SK-N-SH (cell line): ENCODE measurements around the gene UBR1. TPM values are rescaled to one million over a fixed set of nuclear protein-coding genes. Genes with fewer than 3 reads are reported as not detected.

Experiments used
- CTCF ChIA-PET: fragments of 300-600, 350-600 bp; formaldehyde crosslinking; extraction: SDS; loops from one replicate; lab custom pipeline; 2021; lab: Yijun Ruan, JAX
- POLR2A ChIA-PET: fragments of 350-600 bp; sonication (Branson Sonifier 250); formaldehyde crosslinking; extraction: SDS; loops from one replicate; lab custom pipeline; 2020; ENCODE audit warnings: antibody characterized with exemption, inconsistent platforms; lab: Yijun Ruan, JAX
- DNase-seq: peaks from one replicate; pipeline ENCODE4 v3.0.0; 2012
- H2AFZ ChIP-seq: fragments of 200-600 bp; sonication (generic); 2 replicates; pipeline ENCODE4 v1.8.1; 2016; ENCODE audit warnings: antibody characterized with exemption, mild to moderate bottlenecking, low read depth
- H3F3A ChIP-seq: fragments of 200-600 bp; sonication (generic); replicated peaks from 2 replicates; pipeline ENCODE3; 2016; ENCODE audit warnings: antibody characterized with exemption, mild to moderate bottlenecking; ENCODE audit not compliant: insufficient read depth
- H3K27ac ChIP-seq, 2 experiments: fragments of 200-500 bp in 1 of 2; fragments of 200-600 bp in 1 of 2; sonication (Bioruptor generic) in 1 of 2; sonication (generic), shearing (Covaris generic) in 1 of 2; 2 replicates each; pipeline versions ENCODE4 v1.5.1 to v1.6.1; 2014 to 2016; ENCODE audit warnings: low read depth in 2 of 2, inconsistent platforms in 1 of 2, low read length in 1 of 2, mild to moderate bottlenecking in 1 of 2, mixed read lengths in 1 of 2
- H3K27me3 ChIP-seq: fragments of 200-600 bp; sonication (generic), shearing (Covaris generic); 2 replicates; pipeline ENCODE4 v1.6.1; 2016; ENCODE audit warnings: mixed run types; ENCODE audit not compliant: insufficient read depth
- H3K36me3 ChIP-seq, 2 experiments: fragments of 200-500 bp in 1 of 2; fragments of 200-600 bp in 1 of 2; sonication (Bioruptor generic) in 1 of 2; sonication (generic) in 1 of 2; replicated peaks in 1 of 2; 2 replicates each; pipeline versions ENCODE3 to v1.5.1; 2014 to 2016; ENCODE audit warnings: low read length in 1 of 2, mild to moderate bottlenecking in 1 of 2; ENCODE audit not compliant: insufficient read depth in 2 of 2, control insufficient read depth in 1 of 2
- H3K4me1 ChIP-seq, 2 experiments: fragments of 200-500 bp in 1 of 2; fragments of 200-600 bp in 1 of 2; sonication (Bioruptor generic) in 1 of 2; sonication (generic), shearing (Covaris generic) in 1 of 2; 2 replicates each; pipeline versions ENCODE4 v1.5.1 to v1.6.1; 2014 to 2016; ENCODE audit warnings: low read depth in 1 of 2, low read length in 1 of 2, mixed run types in 1 of 2; ENCODE audit not compliant: insufficient read depth in 2 of 2, control insufficient read depth in 1 of 2
- H3K4me2 ChIP-seq: fragments of 200-600 bp; sonication (generic), shearing (Covaris generic); 2 replicates; pipeline ENCODE4 v1.6.1; 2017; ENCODE audit warnings: mixed run types
- H3K4me3 ChIP-seq, 2 experiments: fragments of 200-500 bp in 1 of 2; fragments of 200-600 bp in 1 of 2; sonication (Bioruptor generic) in 1 of 2; sonication (generic), shearing (Covaris generic) in 1 of 2; 2 replicates each; pipeline versions ENCODE4 v1.5.1 to v1.8.1; 2014 to 2016; ENCODE audit warnings: low read depth in 2 of 2, inconsistent platforms in 1 of 2, low read length in 1 of 2, mild to moderate bottlenecking in 1 of 2, mixed read lengths in 1 of 2, moderate library complexity in 1 of 2
- H3K79me2 ChIP-seq: fragments of 200-600 bp; sonication (generic); 2 replicates; pipeline ENCODE4 v1.8.1; 2017; ENCODE audit warnings: mild to moderate bottlenecking; ENCODE audit not compliant: insufficient read depth
- H3K9ac ChIP-seq: fragments of 200-600 bp; sonication (generic); 2 replicates; pipeline ENCODE4 v1.6.1; 2017; ENCODE audit warnings: mixed run types
- H3K9me2 ChIP-seq: fragments of 200-600 bp; sonication (generic); 2 replicates; pipeline ENCODE4 v1.6.1; 2017; ENCODE audit warnings: mixed run types
- H3K9me3 ChIP-seq: fragments of 200-600 bp; sonication (generic); 2 replicates; pipeline ENCODE4 v1.6.1; 2017; ENCODE audit warnings: mixed run types, mild to moderate bottlenecking, moderate library complexity
- H4K20me1 ChIP-seq: fragments of 200-600 bp; sonication (generic); 2 replicates; pipeline ENCODE4 v1.6.1; 2017; ENCODE audit warnings: mild to moderate bottlenecking, mixed run types; ENCODE audit not compliant: insufficient read depth
- ELF1 ChIP-seq: IDR thresholded peaks from 2 replicates; pipeline ENCODE4 v1.4.0; 2012
- FOSL2 ChIP-seq: IDR thresholded peaks from 2 replicates; pipeline ENCODE4 v1.4.0; 2012; ENCODE audit warnings: low read depth, mild to moderate bottlenecking, moderate library complexity, borderline replicate concordance
- FOXJ3 ChIP-seq: sonication (generic); formaldehyde crosslinking; IDR thresholded peaks from 2 replicates; pipeline ENCODE4 v1.5.1; 2020; ENCODE audit warnings: mild to moderate bottlenecking, missing genetic modification reagents
- GATA2 ChIP-seq: sonication (generic); formaldehyde crosslinking; IDR thresholded peaks from 2 replicates; pipeline ENCODE4 v1.5.0; 2020; ENCODE audit warnings: mild to moderate bottlenecking, missing genetic modification reagents
- IRF3 ChIP-seq: fragments of 150-350 bp; IDR thresholded peaks from 2 replicates; pipeline ENCODE4 v1.6.1; 2016; ENCODE audit warnings: mild to moderate bottlenecking, low read depth, low read length
- JUND ChIP-seq: IDR thresholded peaks from 2 replicates; pipeline ENCODE4 v1.4.0; 2012
- MAX ChIP-seq: IDR thresholded peaks from 2 replicates; pipeline ENCODE4 v1.4.0; 2012; ENCODE audit warnings: low read depth
- MEF2A ChIP-seq: IDR thresholded peaks from 2 replicates; pipeline ENCODE4 v1.4.0; 2012; ENCODE audit warnings: low read depth, borderline replicate concordance
- NFIC ChIP-seq: IDR thresholded peaks from 2 replicates; pipeline ENCODE4 v1.4.0; 2012; ENCODE audit warnings: borderline replicate concordance
- NRF1 ChIP-seq: IDR thresholded peaks from 2 replicates; pipeline ENCODE4 v1.6.1; 2012; ENCODE audit warnings: low read depth, mild to moderate bottlenecking, low read length
- PBX3 ChIP-seq: IDR thresholded peaks from 2 replicates; pipeline ENCODE4; 2012
- RAD21 ChIP-seq: IDR thresholded peaks from 2 replicates; pipeline ENCODE4 v1.6.1; 2012; ENCODE audit warnings: mild to moderate bottlenecking, low read length
- RXRA ChIP-seq: IDR thresholded peaks from 2 replicates; pipeline ENCODE4 v1.4.0; 2012; ENCODE audit warnings: low read depth, mild to moderate bottlenecking, borderline replicate concordance
- SIN3A ChIP-seq: IDR thresholded peaks from 2 replicates; pipeline ENCODE4 v1.6.1; 2012; ENCODE audit warnings: low read depth, mild to moderate bottlenecking, low read length, moderate library complexity, borderline replicate concordance
- SMC3 ChIP-seq: IDR thresholded peaks from 2 replicates; pipeline ENCODE4 v1.6.1; 2012; ENCODE audit warnings: low read depth, low read length, improper control_type of control experiment
- TAF1 ChIP-seq: IDR thresholded peaks from 2 replicates; pipeline ENCODE4 v1.6.1; 2012; ENCODE audit warnings: low read depth, mild to moderate bottlenecking, low read length, moderate library complexity, borderline replicate concordance
- TCF12 ChIP-seq: IDR thresholded peaks from 2 replicates; pipeline ENCODE4 v1.4.0; 2012
- TEAD4 ChIP-seq: IDR thresholded peaks from 2 replicates; pipeline ENCODE4 v1.4.0; 2012; ENCODE audit warnings: mild to moderate bottlenecking, borderline replicate concordance; ENCODE audit not compliant: insufficient read depth
- USF1 ChIP-seq: IDR thresholded peaks from 2 replicates; pipeline ENCODE4 v1.4.0; 2012; ENCODE audit warnings: low read depth, borderline replicate concordance
- YY1 ChIP-seq: IDR thresholded peaks from 2 replicates; pipeline ENCODE4 v1.4.0; 2012; ENCODE audit warnings: low read depth, mild to moderate bottlenecking
- WGBS: methylation state at CpG from one replicate; pipeline ENCODE4 v1.1.6; 2017; ENCODE audit warnings: low lambda C conversion rate; 5-methylcytosine and 5-hydroxymethylcytosine counted together
- polyA plus RNA-seq, 3 experiments: library from polyadenylated mRNA; depleted of rRNA; stranded (reverse); fragments of >200 nt; gene quantifications; 2 replicates each; pipeline ENCODE4 v1.2.3, GENCODE V29; 2012

UBR1 gene
- polyA plus RNA-seq, 1 of the 3 experiments (the other 2 are of a cell fraction) = 3.7 TPM

GRCh38 chr15:42964476-42964875 lies 141.4 kb downstream of the UBR1 start (continued):
- TF ChIP-seq NRF1 (no peak), RAD21 (no peak), TAF1 (no peak)
- TF ChIP-seq, all 33 proteins: peak for 0

- Histone ChIP-seq H3K27ac (peak overlapping the region in 1 of 2 experiments; percentile 30; a peak in 2 of 4 replicates), H3K4me1 (peaks cover 0 to 8% of the 10 kb centered on the region in 2 experiments; a peak in 1 of 4 replicates), H3K9ac (no peak overlapping the region), H3K4me2 (no peak overlapping the region), H3K79me2 (no peaks in the 10 kb centered on the region), H3K27me3 (no peaks in the 10 kb centered on the region), H3K4me3 (no peak overlapping the region), H3K9me3 (peaks cover 4% of the 10 kb centered on the region; the same call in 1 of the 2 replicates), H3F3A (peaks cover 31% of the 10 kb centered on the region), H4K20me1 (no peaks in the 10 kb centered on the region), H3K36me3 (peaks cover 42 to 85% of the 10 kb centered on the region in 2 experiments), H2AFZ (no peak overlapping the region), H3K9me2 (no peaks in the 10 kb centered on the region)
- DNase-seq = no peak
- POLR2A ChIA-PET = no interaction called here
- CTCF ChIA-PET = interaction anchor here (0.7 to 1.0 kb wide), 3 partner anchors 14 to 248 kb away, joined by 3 to 4 read pairs (median 4); no protein-coding TSS in a partner anchor
- TF ChIP-seq PBX3 = peak; percentile 47; the same call in 1 of the 2 replicates
- peak; percentile 60 for TF ChIP-seq FOSL2
- TF ChIP-seq TCF12 = peak; percentile 62
- peak; percentile 38; the same call in 1 of the 2 replicates for TF ChIP-seq JUND
- TF ChIP-seq SIN3A = no peak
- TF ChIP-seq USF1 = no peak
Observed at GRCh38 chr15:42955518-42955917, 150.3 kb downstream of the UBR1 start.

- Histone ChIP-seq H3K27ac (no peak overlapping the region), H3K79me2 (no peaks in the 10 kb centered on the region), H3F3A (peaks cover 31% of the 10 kb centered on the region), H3K9ac (no peak overlapping the region), H3K9me3 (peaks cover 4% of the 10 kb centered on the region; the same call in 1 of the 2 replicates), H3K4me1 (peaks cover 0 to 8% of the 10 kb centered on the region in 2 experiments; a peak in 1 of 4 replicates), H2AFZ (no peak overlapping the region), H3K9me2 (no peaks in the 10 kb centered on the region), H3K4me2 (no peak overlapping the region), H4K20me1 (no peaks in the 10 kb centered on the region), H3K4me3 (no peak overlapping the region), H3K27me3 (no peaks in the 10 kb centered on the region), H3K36me3 (peaks cover 38 to 80% of the 10 kb centered on the region in 2 experiments)
- no peak for DNase-seq
- ChIA-PET CTCF (no interaction called here), POLR2A (no interaction called here)
- WGBS = 98% methylated on average over 4 of the region's 4 CpGs
- TF ChIP-seq IRF3 (no peak), FOXJ3 (CRISPR knock-in tag) (no peak), USF1 (no peak), YY1 (no peak), TEAD4 (no peak), NFIC (no peak), SMC3 (no peak), GATA2 (CRISPR knock-in tag) (no peak), MEF2A (no peak), FOSL2 (no peak), JUND (no peak), MAX (no peak), ELF1 (no peak), NRF1 (no peak), RXRA (no peak)
Observed at GRCh38 chr15:42954291-42954690, 151.5 kb downstream of the UBR1 start.
